Pancreas (tissue), 10 donors: Measurements from ENCODE around the gene CIB4. TPM values are rescaled to one million over a fixed set of nuclear protein-coding genes. Genes with fewer than 3 reads are reported as not detected.
A peak's percentile ranks its signal among the peaks of the same experiment; 100 is the strongest.

Experiments used
- ATAC-seq, 4 donors: fragments of 200-7000 bp; cut with Tn5 transposase; one replicate each; pipeline versions ENCODE4 v1.8.0 to v1.9.1; 2020; ENCODE audit warnings: mild to moderate bottlenecking in 4 of 4, moderate library complexity in 4 of 4
- DNase-seq, 6 donors: peaks; one replicate each; pipeline ENCODE4 v3.0.0-alpha.2; 2020
- FAIRE-seq: peaks from 2 replicates; lab custom pipeline; 2012; peaks lifted over from hg19 to GRCh38; lab: Jason Lieb, UNC
- H3K27ac ChIP-seq, 4 donors: fragments of 200-600 bp; sonication (generic); 1 replicate in 3 of 4; 2 replicates in 1 of 4; pipeline versions ENCODE4 v1.5.0 to v1.8.0; 2020
- H3K27me3 ChIP-seq, 4 donors: fragments of 200-600 bp; one replicate each; pipeline ENCODE4 v1.8.0; 2021
- H3K36me3 ChIP-seq, 3 donors: fragments of 200-600 bp; sonication (generic) in 1 of 3; one replicate each; pipeline versions ENCODE4 v1.5.0 to v1.8.0; 2020 to 2021
- H3K4me1 ChIP-seq, 3 donors: fragments of 200-600 bp; one replicate each; pipeline ENCODE4 v1.8.0; 2021
- H3K4me3 ChIP-seq, 4 donors: fragments of 200-600 bp; sonication (generic) in 2 of 4; one replicate each; pipeline versions ENCODE4 v1.5.0 to v1.8.0; 2020 to 2021
- H3K9me3 ChIP-seq, 4 donors: fragments of 200-600 bp; one replicate each; pipeline ENCODE4 v1.8.0; 2021
- WGBS, 2 donors: extraction: QIAGEN DNeasy Blood & Tissue Kit; methylation state at CpG; one replicate each; pipeline ENCODE4 v1.1.7; 2013; 5-methylcytosine and 5-hydroxymethylcytosine counted together
- intact Hi-C, 3 donors: fragments of 100-400 bp; cut with DNase I; formaldehyde crosslinking; loops; one replicate each; pipeline versions ENCODE4 v1.11.1 to v1.14.2; 2022
- polyA plus RNA-seq, 2 donors: library from polyadenylated mRNA; stranded (reverse); fragments of 200-250 nt; gene quantifications; one replicate each; pipeline ENCODE4 v1.2.3, GENCODE V29; 2013
- total RNA-seq, 6 donors: library from RNA; stranded (reverse); fragmentation: NEBNext Ultra II Directional in 4 of 6; extraction: Animal tissue kit (Norgen Biotek cat#: 25700) in 4 of 6; gene quantifications; one replicate each; pipeline versions ENCODE4 v1.2.1 to v1.2.4, GENCODE V29; 2021 to 2023
- TF ChIP-seq, protein P1 (sequence below), 4 donors: fragments of 200-600 bp; sonication (generic) in 3 of 4; IDR thresholded peaks; one replicate each; pipeline versions ENCODE4 v1.5.0 to v1.8.0; 2021; ENCODE audit warnings: antibody characterized with exemption in 4 of 4
- donor health status: healthy with polysubstance abuse.
- donor health status: DM: no; HTN: no; CAD: no; lungs with moderate emphysema.
- donor health status: DM: no; HTN: no; CAD: no.
- donor health status: control.
- donor health status: control.
- donor health status: Bipolar disorder and iron deficiency.
- donor health status: DM: yes; HTN: yes; CAD: no.
- donor health status: DM: no; HTN: no; CAD: no.
- donor health status: DM: no; HTN: no; CAD: no.
- donor health status: DM: yes; HTN: yes; CAD: no.

CIB4 gene
- total and polyA plus RNA-seq, 8 donors = 0.19 to 0.62 (median 0.31) TPM; not detected in 3

DNA sequence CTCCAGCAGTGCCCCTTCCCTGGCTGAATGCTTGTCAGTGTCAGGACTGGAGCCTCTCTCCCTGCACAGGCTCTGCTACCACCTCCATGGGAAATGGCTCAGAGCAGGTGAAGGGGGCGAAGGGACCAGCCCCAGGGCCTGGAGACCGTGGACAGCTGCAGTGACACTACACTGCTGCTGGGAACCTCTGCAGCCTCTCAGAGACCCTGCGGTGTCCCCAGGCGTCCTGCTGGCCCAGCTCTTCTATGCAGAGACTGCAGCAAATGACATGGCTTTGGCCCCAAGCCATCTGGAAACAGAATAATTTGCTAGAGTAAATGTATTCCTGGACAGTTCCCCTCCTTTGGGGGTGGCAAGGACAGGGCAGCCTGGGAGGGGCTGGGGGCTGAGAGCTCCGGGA is 53.2 kb downstream of the CIB4 start:
- intact Hi-C loops = no loop called here
- H3K4me3 ChIP-seq = no peak overlapping the region
- FAIRE-seq = no peak
- WGBS, 2 donors = 56 to 57% methylated on average over 5 of the region's 5 CpGs
- no peak for ATAC-seq
- DNase-seq = peak in 1 of 6 donors; percentile 39
- no peaks in the 10 kb centered on the region for H3K4me1 ChIP-seq
- H3K27me3 ChIP-seq = no peaks in the 10 kb centered on the region
- no peak overlapping the region for H3K27ac ChIP-seq
- TF ChIP-seq, protein P1, sequence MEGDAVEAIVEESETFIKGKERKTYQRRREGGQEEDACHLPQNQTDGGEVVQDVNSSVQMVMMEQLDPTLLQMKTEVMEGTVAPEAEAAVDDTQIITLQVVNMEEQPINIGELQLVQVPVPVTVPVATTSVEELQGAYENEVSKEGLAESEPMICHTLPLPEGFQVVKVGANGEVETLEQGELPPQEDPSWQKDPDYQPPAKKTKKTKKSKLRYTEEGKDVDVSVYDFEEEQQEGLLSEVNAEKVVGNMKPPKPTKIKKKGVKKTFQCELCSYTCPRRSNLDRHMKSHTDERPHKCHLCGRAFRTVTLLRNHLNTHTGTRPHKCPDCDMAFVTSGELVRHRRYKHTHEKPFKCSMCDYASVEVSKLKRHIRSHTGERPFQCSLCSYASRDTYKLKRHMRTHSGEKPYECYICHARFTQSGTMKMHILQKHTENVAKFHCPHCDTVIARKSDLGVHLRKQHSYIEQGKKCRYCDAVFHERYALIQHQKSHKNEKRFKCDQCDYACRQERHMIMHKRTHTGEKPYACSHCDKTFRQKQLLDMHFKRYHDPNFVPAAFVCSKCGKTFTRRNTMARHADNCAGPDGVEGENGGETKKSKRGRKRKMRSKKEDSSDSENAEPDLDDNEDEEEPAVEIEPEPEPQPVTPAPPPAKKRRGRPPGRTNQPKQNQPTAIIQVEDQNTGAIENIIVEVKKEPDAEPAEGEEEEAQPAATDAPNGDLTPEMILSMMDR (IDR thresholded peaks at IDR 0.05) = no peak
- H3K9me3 ChIP-seq = no peaks in the 10 kb centered on the region
- no peaks in the 10 kb centered on the region for H3K36me3 ChIP-seq

DNA sequence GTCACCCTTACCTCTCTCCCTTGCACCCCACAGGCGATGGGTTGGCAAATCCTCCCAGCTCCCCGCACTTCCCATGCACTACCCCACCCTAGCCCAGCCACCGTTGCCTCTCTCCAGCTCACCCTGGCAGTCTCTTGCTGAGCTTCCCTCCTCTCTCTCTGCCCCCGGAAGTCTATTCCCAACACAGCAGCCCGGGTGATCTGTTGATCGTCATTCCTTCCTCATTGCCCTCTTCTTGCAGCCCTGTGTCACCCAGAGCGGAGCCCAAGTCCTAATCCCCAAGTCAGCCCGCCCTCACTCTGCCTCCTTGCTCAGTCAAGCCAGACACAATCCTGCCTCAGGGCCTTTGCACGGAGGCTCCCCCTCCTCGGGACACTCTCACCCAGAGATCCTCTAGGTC is 55.2 kb downstream of the CIB4 start:
- TF ChIP-seq, protein P1 (IDR thresholded peaks at IDR 0.05) = no peak
- DNase-seq (peak in 1 of 6 donors; percentile 35), ATAC-seq (no peak), FAIRE-seq (no peak)
- Histone ChIP-seq H3K9me3 (no peaks in the 10 kb centered on the region), H3K36me3 (no peaks in the 10 kb centered on the region), H3K27me3 (no peaks in the 10 kb centered on the region), H3K4me1 (no peaks in the 10 kb centered on the region), H3K4me3 (no peak overlapping the region), H3K27ac (no peak overlapping the region)
- 67 to 72% methylated on average over 10 of the region's 10 CpGs for WGBS, 2 donors
- intact Hi-C loops = no loop called here

DNA sequence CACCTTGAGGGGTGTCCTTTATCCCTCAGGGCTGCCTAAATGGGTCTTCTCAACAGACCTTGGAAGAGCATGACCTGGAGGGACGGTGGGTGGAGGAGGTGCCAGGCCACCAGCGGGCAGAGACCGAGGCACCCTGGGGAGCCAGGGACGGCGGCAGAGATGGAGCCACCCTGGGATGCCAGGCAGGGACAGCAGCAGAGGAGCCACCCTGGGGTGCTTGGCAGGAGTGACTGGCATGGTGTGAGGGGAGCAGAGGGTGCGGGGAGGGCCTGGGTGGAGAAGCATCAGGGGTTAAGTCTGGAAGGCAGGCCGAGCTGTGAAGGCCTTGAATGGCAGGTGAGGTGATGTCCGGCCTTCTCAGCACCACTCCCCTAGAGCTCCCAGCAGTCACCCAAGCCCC is 56.1 kb downstream of the CIB4 start:
- H3K4me3 ChIP-seq = no peak overlapping the region
- H3K27me3 ChIP-seq = no peaks in the 10 kb centered on the region
- no peak for ATAC-seq
- TF ChIP-seq, protein P1 (IDR thresholded peaks at IDR 0.05) = no peak
- intact Hi-C loops = no loop called here
- WGBS, 2 donors = 73 to 78% methylated on average over 8 of the region's 8 CpGs
- H3K9me3 ChIP-seq = no peaks in the 10 kb centered on the region
- no peaks in the 10 kb centered on the region for H3K4me1 ChIP-seq
- H3K27ac ChIP-seq = no peak overlapping the region
- no peak for FAIRE-seq
- DNase-seq = peak in 1 of 6 donors; percentile 46
- no peaks in the 10 kb centered on the region for H3K36me3 ChIP-seq

DNA sequence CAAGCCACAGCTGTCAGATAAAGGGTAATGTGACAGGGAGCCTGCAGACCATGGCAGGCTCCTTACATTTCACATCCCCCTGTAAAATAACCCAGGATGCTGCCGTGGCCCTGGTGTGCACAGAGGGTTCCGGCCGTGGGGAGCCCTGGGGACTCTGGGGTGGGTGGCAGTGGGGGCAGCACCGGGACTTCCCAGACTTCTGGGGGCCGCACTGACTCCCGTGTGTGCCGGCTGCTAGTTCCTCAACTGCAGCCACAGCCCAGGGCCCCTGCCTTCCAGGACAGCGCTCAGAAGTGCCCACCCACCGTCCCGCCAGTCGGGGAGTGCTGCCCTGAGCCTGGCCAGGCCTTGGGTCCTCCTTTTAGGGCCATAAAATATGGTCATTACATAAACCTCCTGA is 56.5 kb downstream of the CIB4 start:
- TF ChIP-seq, protein P1 (IDR thresholded peaks at IDR 0.05) = no peak
- 80% methylated on average over 11 of the region's 11 CpGs for WGBS, 2 donors

DNA sequence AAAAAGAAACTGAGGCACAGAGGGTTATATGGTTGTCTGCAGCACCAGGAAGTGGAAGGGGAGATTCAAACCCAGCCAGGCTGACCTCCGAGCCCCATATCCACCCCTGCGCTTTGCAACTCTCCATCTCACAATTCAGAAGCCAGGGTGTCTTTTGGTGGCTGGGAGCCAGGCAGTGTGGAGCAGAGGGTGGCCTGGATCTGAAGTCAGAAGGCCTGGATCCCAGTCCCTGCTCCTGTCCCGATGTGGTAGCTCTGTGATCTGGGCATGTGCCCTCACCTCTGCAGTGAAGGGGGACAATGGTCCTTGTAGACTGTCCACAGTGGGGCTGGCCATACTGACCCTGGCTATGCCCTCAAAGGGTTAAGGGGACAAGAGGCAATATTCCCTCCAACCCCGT is 57.0 kb downstream of the CIB4 start:
- no peak for FAIRE-seq
- TF ChIP-seq, protein P1 (IDR thresholded peaks at IDR 0.05) = no peak
- no peak for ATAC-seq
- H3K27me3 ChIP-seq = no peaks in the 10 kb centered on the region
- H3K27ac ChIP-seq = no peak overlapping the region
- no peaks in the 10 kb centered on the region for H3K9me3 ChIP-seq
- no peaks in the 10 kb centered on the region for H3K4me1 ChIP-seq
- 71 to 72% methylated on average over 4 of the region's 4 CpGs for WGBS, 2 donors
- intact Hi-C loops = no loop called here
- H3K36me3 ChIP-seq = no peaks in the 10 kb centered on the region
- DNase-seq = peak in 1 of 6 donors; percentile 31
- no peak overlapping the region for H3K4me3 ChIP-seq

More for the DNA sequence above, 56.5 kb downstream of the CIB4 start:
- FAIRE-seq = no peak
- no peak for ATAC-seq
- Histone ChIP-seq H3K36me3 (no peaks in the 10 kb centered on the region), H3K27ac (no peak overlapping the region), H3K4me3 (no peak overlapping the region), H3K27me3 (no peaks in the 10 kb centered on the region), H3K9me3 (no peaks in the 10 kb centered on the region), H3K4me1 (no peaks in the 10 kb centered on the region)
- intact Hi-C loops = no loop called here
- DNase-seq = peak in 1 of 6 donors; percentile 55
